Subcutaneous abdominal adipose tissue (tissue), 5 donors: ENCODE data around the gene EIF4G3.

Experiments used
- H3K27ac ChIP-seq: one replicate; pipeline ENCODE4 v1.7.0; 2013; ENCODE audit warnings: low read depth, mild to moderate bottlenecking, inconsistent platforms, low read length, moderate library complexity
- H3K27me3 ChIP-seq, 5 donors: one replicate each; pipeline ENCODE4 v1.7.0; 2013; ENCODE audit warnings: low read length in 5 of 5, inconsistent platforms in 1 of 5; ENCODE audit not compliant: control insufficient read depth in 5 of 5, insufficient read depth in 4 of 5
- H3K36me3 ChIP-seq, 5 donors: one replicate each; pipeline ENCODE4 v1.7.0; 2013; ENCODE audit warnings: low read length in 5 of 5; ENCODE audit not compliant: control insufficient read depth in 5 of 5, insufficient read depth in 5 of 5
- H3K4me1 ChIP-seq, 5 donors: one replicate each; pipeline ENCODE4 v1.7.0; 2013; ENCODE audit warnings: low read length in 5 of 5, mild to moderate bottlenecking in 3 of 5, moderate library complexity in 1 of 5; ENCODE audit not compliant: control insufficient read depth in 5 of 5, insufficient read depth in 5 of 5
- H3K4me3 ChIP-seq, 5 donors: one replicate each; pipeline ENCODE4 v1.7.0; 2013; ENCODE audit warnings: low read length in 5 of 5, low read depth in 1 of 5
- H3K9ac ChIP-seq, 5 donors: one replicate each; pipeline ENCODE4 v1.7.0; 2013; ENCODE audit warnings: low read length in 5 of 5, mild to moderate bottlenecking in 4 of 5, moderate library complexity in 3 of 5
- H3K9me3 ChIP-seq, 5 donors: one replicate each; pipeline ENCODE4 v1.7.0; 2013; ENCODE audit warnings: low read length in 5 of 5; ENCODE audit not compliant: control insufficient read depth in 5 of 5
- donor health status: healthy.
- donor health status: healthy.
- donor health status: healthy.
- donor health status: healthy.
- donor health status: healthy.

The EIF4G3 gene

GRCh38 chr1:20884513-20884912, 292.2 kb downstream of the EIF4G3 start:
- Histone ChIP-seq H3K27ac (no peak overlapping the region), H3K4me1 (no peaks in the 10 kb centered on the region), H3K4me3 (no peak overlapping the region), H3K27me3 (no peaks in the 10 kb centered on the region), H3K9ac (no peak overlapping the region), H3K9me3 (no peaks in the 10 kb centered on the region), H3K36me3 (peaks cover 6 to 25% (median 16%) of the 10 kb centered on the region in 5 donors)

GRCh38 chr1:20883766-20884165, 292.9 kb downstream of the EIF4G3 start:
- Histone ChIP-seq H3K4me1 (no peaks in the 10 kb centered on the region), H3K9me3 (no peaks in the 10 kb centered on the region), H3K27ac (no peak overlapping the region), H3K36me3 (peaks cover 10 to 31% (median 19%) of the 10 kb centered on the region in 5 donors), H3K9ac (no peak overlapping the region), H3K27me3 (no peaks in the 10 kb centered on the region), H3K4me3 (no peak overlapping the region)

GRCh38 chr1:20882837-20883236, 293.9 kb downstream of the EIF4G3 start:
- no peaks in the 10 kb centered on the region for H3K9me3 ChIP-seq
- no peak overlapping the region for H3K9ac ChIP-seq
- H3K36me3 ChIP-seq, result peaks cover 15 to 31% (median 26%) of the 10 kb centered on the region in 5 donors
- H3K4me3 ChIP-seq, result no peak overlapping the region
- no peaks in the 10 kb centered on the region for H3K4me1 ChIP-seq
- H3K27ac ChIP-seq, result no peak overlapping the region
- no peaks in the 10 kb centered on the region for H3K27me3 ChIP-seq

- Histone ChIP-seq H3K27me3 (no peaks in the 10 kb centered on the region), H3K4me1 (no peaks in the 10 kb centered on the region), H3K9me3 (no peaks in the 10 kb centered on the region), H3K36me3 (peaks cover 18 to 28% (median 25%) of the 10 kb centered on the region in 5 donors), H3K4me3 (no peak overlapping the region), H3K9ac (no peak overlapping the region), H3K27ac (no peak overlapping the region)
Observed at GRCh38 chr1:20878799-20879198, 297.9 kb downstream of the EIF4G3 start.

DNA sequence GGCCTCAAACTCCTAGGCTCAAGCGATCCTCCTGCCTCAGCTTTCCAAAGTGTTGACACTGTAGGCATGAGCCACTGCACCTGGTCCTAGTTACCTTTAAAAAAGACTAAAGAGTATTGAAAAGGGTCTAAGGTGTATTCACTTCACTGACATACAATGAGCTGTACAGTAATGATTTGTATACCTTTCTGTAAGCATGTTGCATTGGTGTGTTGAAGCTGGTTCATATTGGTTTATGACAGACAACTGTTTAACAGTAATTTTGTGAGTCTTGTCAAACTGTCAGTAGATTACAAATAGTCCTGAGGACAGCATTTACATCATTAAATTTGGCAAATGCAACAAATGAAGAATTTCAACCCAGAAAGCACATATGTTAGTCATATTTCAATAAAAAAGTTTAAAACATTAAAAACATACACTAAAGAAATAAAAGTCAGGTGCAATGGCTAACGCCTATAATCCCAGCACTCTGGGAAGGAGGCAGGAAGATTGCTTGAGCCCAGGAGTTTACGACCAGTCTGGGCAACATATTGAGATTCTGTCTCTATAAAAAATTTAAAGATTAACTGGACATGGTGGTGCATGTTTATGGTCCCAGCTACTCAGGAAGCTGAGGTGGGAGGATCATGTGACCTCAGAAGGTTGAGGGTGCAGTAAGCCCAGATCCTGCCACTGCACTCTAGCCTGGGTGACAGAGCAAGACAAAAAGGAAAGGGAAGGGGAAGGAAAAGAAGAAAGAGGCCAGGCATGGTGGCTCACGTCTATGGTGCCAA, 301.3 kb downstream of the EIF4G3 start:
- Histone ChIP-seq H3K27me3 (no peaks in the 10 kb centered on the region), H3K9me3 (no peaks in the 10 kb centered on the region), H3K4me1 (no peaks in the 10 kb centered on the region), H3K27ac (no peak overlapping the region), H3K4me3 (no peak overlapping the region), H3K9ac (no peak overlapping the region), H3K36me3 (peaks cover 16 to 25% (median 20%) of the 10 kb centered on the region in 5 donors)

DNA sequence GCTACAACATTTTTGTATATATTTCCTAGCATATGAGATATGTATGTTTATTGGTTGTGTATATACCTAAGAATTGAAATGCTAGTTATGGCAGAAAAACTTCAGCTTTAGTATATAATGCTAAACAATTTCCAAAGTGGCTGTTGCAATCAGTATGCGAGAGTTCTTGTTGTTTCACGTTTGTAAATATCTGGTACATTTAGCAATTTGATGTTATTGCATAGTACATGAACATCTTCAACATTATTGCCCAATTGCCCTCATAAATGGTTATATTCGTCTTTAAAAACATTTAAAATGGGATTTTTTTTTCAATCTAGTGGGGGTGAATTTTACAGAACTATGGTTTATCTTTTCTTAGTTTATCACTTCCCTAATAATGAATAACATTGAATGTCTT, 303.4 kb downstream of the EIF4G3 start:
- Histone ChIP-seq H3K27ac (no peak overlapping the region), H3K4me3 (no peak overlapping the region), H3K4me1 (no peaks in the 10 kb centered on the region), H3K36me3 (peaks cover 3 to 13% (median 11%) of the 10 kb centered on the region in 5 donors), H3K9ac (no peak overlapping the region), H3K27me3 (no peaks in the 10 kb centered on the region), H3K9me3 (no peaks in the 10 kb centered on the region)

- no peaks in the 10 kb centered on the region for H3K27me3 ChIP-seq
- H3K27ac ChIP-seq, result no peak overlapping the region
- H3K4me3 ChIP-seq, result no peak overlapping the region
- no peaks in the 10 kb centered on the region for H3K9me3 ChIP-seq
- H3K9ac ChIP-seq, result no peak overlapping the region
- H3K36me3 ChIP-seq, result peaks cover 0 to 11% (median 10%) of the 10 kb centered on the region in 5 donors
- H3K4me1 ChIP-seq, result peaks cover 0 to 4% (median 0%) of the 10 kb centered on the region in 5 donors
Observed at GRCh38 chr1:20871419-20871818, 305.3 kb downstream of the EIF4G3 start.

- Histone ChIP-seq H3K27ac (no peak overlapping the region), H3K9me3 (no peaks in the 10 kb centered on the region), H3K4me3 (no peak overlapping the region), H3K9ac (no peak overlapping the region), H3K4me1 (peaks cover 0 to 4% (median 0%) of the 10 kb centered on the region in 5 donors), H3K36me3 (peaks cover 5 to 8% (median 7%) of the 10 kb centered on the region in 5 donors), H3K27me3 (no peaks in the 10 kb centered on the region)
Observed at GRCh38 chr1:20870718-20871117, 306.0 kb downstream of the EIF4G3 start.

DNA sequence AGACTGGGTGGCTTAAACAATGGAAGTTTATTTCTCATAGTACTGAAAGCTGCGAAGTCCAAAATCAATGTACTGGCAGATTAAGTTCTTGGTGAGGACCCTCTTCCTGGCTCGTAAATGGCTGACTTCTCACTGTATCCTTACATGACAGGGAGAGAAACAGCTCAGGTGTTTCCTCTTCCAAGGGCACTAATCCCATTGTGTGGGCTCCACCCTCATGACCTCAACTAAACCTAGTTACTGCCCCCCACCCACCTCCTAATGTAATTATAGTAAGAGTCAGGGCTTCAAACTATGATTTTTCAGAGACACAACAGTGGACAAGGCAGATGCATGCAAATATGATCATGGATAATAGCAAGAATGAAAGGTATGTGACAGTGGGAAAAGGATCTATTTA, 308.4 kb downstream of the EIF4G3 start:
- Histone ChIP-seq H3K9me3 (no peaks in the 10 kb centered on the region), H3K4me1 (peaks cover 0 to 4% (median 0%) of the 10 kb centered on the region in 5 donors), H3K27me3 (no peaks in the 10 kb centered on the region), H3K27ac (no peak overlapping the region), H3K4me3 (no peak overlapping the region), H3K9ac (no peak overlapping the region), H3K36me3 (peaks cover 11 to 22% (median 15%) of the 10 kb centered on the region in 5 donors)

DNA sequence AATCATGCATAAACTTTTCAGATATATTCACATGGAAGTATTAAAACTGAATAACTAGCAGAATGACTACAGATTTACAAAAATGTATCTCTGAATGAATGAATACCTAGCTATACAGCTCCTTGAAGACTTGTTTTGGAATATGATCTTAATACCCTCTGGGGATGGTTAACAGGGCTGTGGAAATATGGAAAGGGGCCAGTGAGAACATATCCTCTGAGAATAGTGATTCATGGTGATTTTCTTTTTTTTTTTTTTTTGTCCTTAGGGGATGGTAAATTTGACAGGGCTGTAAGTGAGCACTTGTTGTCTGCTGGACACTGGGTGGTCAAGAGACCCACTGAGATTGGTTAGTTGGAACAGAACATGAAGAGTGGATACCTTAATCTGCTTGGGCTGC, 308.9 kb downstream of the EIF4G3 start:
- Histone ChIP-seq H3K4me3 (no peak overlapping the region), H3K4me1 (peaks cover 0 to 4% (median 0%) of the 10 kb centered on the region in 5 donors), H3K27me3 (no peaks in the 10 kb centered on the region), H3K27ac (no peak overlapping the region), H3K36me3 (peaks cover 11 to 22% (median 15%) of the 10 kb centered on the region in 5 donors), H3K9ac (no peak overlapping the region), H3K9me3 (no peaks in the 10 kb centered on the region)
